Gastroesophageal sphincter (tissue), 3 donors: Measurements from ENCODE around the gene UNC5A.

ENCODE experiments used
- CTCF ChIP-seq, 4 experiments: fragments of 200-600 bp in 2 of 4; fragments of 450-650 bp in 2 of 4; sonication (generic) in 1 of 4; IDR thresholded peaks; one replicate each; pipeline ENCODE4 v1.5.1; 2017 to 2019; ENCODE audit warnings: antibody characterized with exemption in 4 of 4, mild to moderate bottlenecking in 2 of 4, moderate library complexity in 2 of 4
- EP300 ChIP-seq: sonication (generic); formaldehyde crosslinking; IDR thresholded peaks from one replicate; pipeline ENCODE4 v1.6.1; 2017; ENCODE audit warnings: antibody characterized with exemption, mild to moderate bottlenecking

- TF ChIP-seq CTCF (IDR thresholded peaks at IDR 0.05), result no peak
- no peak for TF ChIP-seq EP300
Measured at GRCh38 chr5:176843673-176844072, 33.3 kb downstream of the UNC5A start.
